Mesenchymal stem cell (in vitro differentiated cells and primary cell): ENCODE results near the gene LIN9.
"Not testable (repeated sequence)": the region's sequence is repeated elsewhere in the genome, so short reads cannot be mapped to it uniquely, and the experiment has no call there.

ENCODE experiments used
- DNase-seq: peaks from one replicate; pipeline ENCODE4 v3.0.0-alpha.2; 2013
- H2AFZ ChIP-seq: one replicate; pipeline ENCODE4 v1.6.1; 2013; ENCODE audit warnings: low read depth, mild to moderate bottlenecking, control low read depth, inconsistent platforms, low read length, moderate library complexity
- H2AK5ac ChIP-seq: 2 replicates; pipeline ENCODE4 v1.6.1; 2013; ENCODE audit warnings: low read length, moderate library complexity, mild to moderate bottlenecking, inconsistent platforms; ENCODE audit not compliant: severe bottlenecking
- H2BK120ac ChIP-seq: one replicate; pipeline ENCODE4 v1.6.1; 2013; ENCODE audit warnings: low read depth, mild to moderate bottlenecking, inconsistent platforms, low read length, moderate library complexity
- H2BK12ac ChIP-seq, 2 experiments: one replicate each; pipeline ENCODE4 v1.6.1; 2013; ENCODE audit warnings: inconsistent platforms in 2 of 2, low read length in 2 of 2, mild to moderate bottlenecking in 2 of 2, moderate library complexity in 2 of 2, control low read depth in 1 of 2
- H2BK15ac ChIP-seq: one replicate; pipeline ENCODE4 v1.6.1; 2013; ENCODE audit warnings: mild to moderate bottlenecking, low read depth, inconsistent platforms; ENCODE audit not compliant: poor library complexity, severe bottlenecking
- H2BK5ac ChIP-seq: 2 replicates; pipeline ENCODE4 v1.6.1; 2013; ENCODE audit warnings: low read depth, mild to moderate bottlenecking, low read length, control low read depth, inconsistent platforms; ENCODE audit not compliant: poor library complexity, severe bottlenecking
- H3K14ac ChIP-seq, 2 experiments: one replicate each; pipeline ENCODE4 v1.6.1; 2013; ENCODE audit warnings: inconsistent platforms in 2 of 2, low read length in 2 of 2, control low read depth in 1 of 2, mild to moderate bottlenecking in 1 of 2, moderate library complexity in 1 of 2
- H3K18ac ChIP-seq, 2 experiments: one replicate each; pipeline ENCODE4 v1.6.1; 2013; ENCODE audit warnings: inconsistent platforms in 2 of 2, low read length in 2 of 2, control low read depth in 1 of 2, low read depth in 1 of 2, mild to moderate bottlenecking in 1 of 2
- H3K23ac ChIP-seq, 2 experiments: one replicate each; pipeline ENCODE4 v1.6.1; 2013; ENCODE audit warnings: inconsistent platforms in 2 of 2, low read length in 2 of 2, mild to moderate bottlenecking in 2 of 2, moderate library complexity in 2 of 2, control low read depth in 1 of 2
- H3K27ac ChIP-seq: 2 replicates; pipeline ENCODE4 v1.5.1; 2013; ENCODE audit warnings: mild to moderate bottlenecking, moderate library complexity, low read length, control low read depth, inconsistent platforms; ENCODE audit not compliant: poor library complexity, severe bottlenecking
- H3K27me3 ChIP-seq, 2 experiments: 2 replicates each; pipeline versions ENCODE4 v1.6.1 to v1.7.0; 2013; ENCODE audit warnings: low read length in 2 of 2, mild to moderate bottlenecking in 2 of 2, moderate library complexity in 2 of 2, control low read depth in 1 of 2, inconsistent platforms in 1 of 2; ENCODE audit not compliant: control insufficient read depth in 1 of 2, insufficient read depth in 1 of 2
- H3K36me3 ChIP-seq, 2 experiments: 2 replicates each; pipeline versions ENCODE4 v1.6.1 to v1.7.0; 2013; ENCODE audit warnings: low read length in 2 of 2, control low read depth in 1 of 2, inconsistent platforms in 1 of 2, low read depth in 1 of 2, mild to moderate bottlenecking in 1 of 2; ENCODE audit not compliant: insufficient read depth in 2 of 2, control insufficient read depth in 1 of 2
- H3K4ac ChIP-seq, 2 experiments: one replicate each; pipeline ENCODE4 v1.6.1; 2013; ENCODE audit warnings: inconsistent platforms in 2 of 2, low read length in 2 of 2, mild to moderate bottlenecking in 2 of 2, moderate library complexity in 2 of 2, control low read depth in 1 of 2, low read depth in 1 of 2
- H3K4me1 ChIP-seq: 2 replicates; pipeline ENCODE4 v1.6.1; 2013; ENCODE audit warnings: low read depth, low read length, control low read depth; ENCODE audit not compliant: control insufficient read depth, insufficient read depth
- H3K4me2 ChIP-seq: 2 replicates; pipeline ENCODE4 v1.6.1; 2013; ENCODE audit warnings: low read length, mild to moderate bottlenecking, inconsistent platforms; ENCODE audit not compliant: poor library complexity, severe bottlenecking
- H3K4me3 ChIP-seq, 2 experiments: 2 replicates each; pipeline versions ENCODE4 v1.5.1 to v1.7.0; 2013; ENCODE audit warnings: low read length in 2 of 2, mild to moderate bottlenecking in 2 of 2, control low read depth in 1 of 2, low read depth in 1 of 2; ENCODE audit not compliant: insufficient read depth in 1 of 2
- H3K79me1 ChIP-seq: replicated peaks from 2 replicates; pipeline ENCODE4 v1.6.1; 2013; ENCODE audit warnings: mild to moderate bottlenecking, control low read depth, low read length, inconsistent platforms; ENCODE audit not compliant: poor library complexity, severe bottlenecking
- H3K9ac ChIP-seq: 2 replicates; pipeline ENCODE4 v1.7.0; 2013; ENCODE audit warnings: mild to moderate bottlenecking, low read length, moderate library complexity
- H3K9me3 ChIP-seq: 2 replicates; pipeline ENCODE4 v1.7.0; 2013; ENCODE audit warnings: mild to moderate bottlenecking, low read length; ENCODE audit not compliant: control insufficient read depth
- H4K8ac ChIP-seq: one replicate; pipeline ENCODE4 v1.6.1; 2013; ENCODE audit warnings: inconsistent platforms, mild to moderate bottlenecking, low read length, moderate library complexity
- H4K91ac ChIP-seq: one replicate; pipeline ENCODE4 v1.6.1; 2013; ENCODE audit warnings: mild to moderate bottlenecking, low read length, inconsistent platforms
- WGBS: methylation state at CpG from one replicate; pipeline ENCODE4 v1.1.7; 2013; ENCODE audit warnings: mixed read lengths; 5-methylcytosine and 5-hydroxymethylcytosine counted together

LIN9 gene

GRCh38 chr1:226253933-226254332 lies 55.0 kb downstream of the LIN9 start:
- Histone ChIP-seq H3K18ac (no peak overlapping the region), H3K36me3 (peaks cover 0 to 3% of the 10 kb centered on the region in 2 experiments), H4K91ac (no peak overlapping the region), H2AK5ac (no peak overlapping the region), H3K79me1 (no peaks in the 10 kb centered on the region), H3K9ac (no peak overlapping the region), H3K4me2 (no peak overlapping the region), H2BK5ac (no peak overlapping the region), H3K4me1 (no peaks in the 10 kb centered on the region), H4K8ac (no peak overlapping the region), H3K9me3 (no peaks in the 10 kb centered on the region), H2AFZ (no peak overlapping the region), H3K4me3 (no peak overlapping the region), H2BK120ac (no peak overlapping the region), H3K14ac (no peak overlapping the region), H3K4ac (no peak overlapping the region), H3K27ac (no peak overlapping the region), H3K23ac (no peak overlapping the region), H2BK15ac (no peak overlapping the region), H2BK12ac (no peak overlapping the region), H3K27me3 (no peaks in the 10 kb centered on the region)
- DNase-seq, result no peak
- WGBS, result 98% methylated on average over 3 of the region's 4 CpGs

GRCh38 chr1:226252841-226253240 lies 56.1 kb downstream of the LIN9 start:
- H2BK15ac ChIP-seq, H3K14ac ChIP-seq, H2BK5ac ChIP-seq, H3K18ac ChIP-seq, H3K27ac ChIP-seq, H3K23ac ChIP-seq, H3K4ac ChIP-seq, H3K27me3 ChIP-seq, H2AK5ac ChIP-seq, H2AFZ ChIP-seq, H3K4me1 ChIP-seq, H3K36me3 ChIP-seq, H4K91ac ChIP-seq, H3K4me2 ChIP-seq, H2BK12ac ChIP-seq, H3K9ac ChIP-seq, DNase-seq, H3K4me3 ChIP-seq, H3K79me1 ChIP-seq, H2BK120ac ChIP-seq, H3K9me3 ChIP-seq, H4K8ac ChIP-seq: not testable (repeated sequence)
- 97% methylated on average over 5 of the region's 7 CpGs for WGBS

- no peak overlapping the region for H4K8ac ChIP-seq
- no peak overlapping the region for H3K4me2 ChIP-seq
- H3K9me3 ChIP-seq, result no peaks in the 10 kb centered on the region
- H2BK15ac ChIP-seq, result no peak overlapping the region
- H2BK120ac ChIP-seq, result no peak overlapping the region
- no peak overlapping the region for H2BK5ac ChIP-seq
- no peak overlapping the region for H3K14ac ChIP-seq
- no peak overlapping the region for H4K91ac ChIP-seq
- no peak overlapping the region for H2AK5ac ChIP-seq
- H3K4me3 ChIP-seq, result no peak overlapping the region
- H3K18ac ChIP-seq, result no peak overlapping the region
- peaks cover 0 to 3% of the 10 kb centered on the region in 2 experiments for H3K36me3 ChIP-seq
- H3K4me1 ChIP-seq, result no peaks in the 10 kb centered on the region
- no peak overlapping the region for H3K9ac ChIP-seq
- H3K23ac ChIP-seq, result no peak overlapping the region
- H2BK12ac ChIP-seq, result no peak overlapping the region
- no peak overlapping the region for H3K4ac ChIP-seq
- no peaks in the 10 kb centered on the region for H3K79me1 ChIP-seq
- no peak overlapping the region for H3K27ac ChIP-seq
- no CpG with 5 or more reads among the region's 1 CpG for WGBS
- DNase-seq, result no peak
- no peaks in the 10 kb centered on the region for H3K27me3 ChIP-seq
- no peak overlapping the region for H2AFZ ChIP-seq
Measured at GRCh38 chr1:226250511-226250910, 58.5 kb downstream of the LIN9 start.

GRCh38 chr1:226248796-226249195 lies 60.2 kb downstream of the LIN9 start:
- H2AK5ac ChIP-seq, result no peak overlapping the region
- no peak overlapping the region for H2BK5ac ChIP-seq
- no peak overlapping the region for H3K9ac ChIP-seq
- H3K4me2 ChIP-seq, result no peak overlapping the region
- no peak overlapping the region for H2BK12ac ChIP-seq
- H3K4ac ChIP-seq, result no peak overlapping the region
- H3K4me1 ChIP-seq, result no peaks in the 10 kb centered on the region
- no peak overlapping the region for H2BK15ac ChIP-seq
- no peak overlapping the region for H3K14ac ChIP-seq
- H2BK120ac ChIP-seq, result no peak overlapping the region
- no peaks in the 10 kb centered on the region for H3K9me3 ChIP-seq
- DNase-seq, result no peak
- no peak overlapping the region for H3K23ac ChIP-seq
- no peak overlapping the region for H3K27ac ChIP-seq
- no peak overlapping the region for H3K18ac ChIP-seq
- H4K91ac ChIP-seq, result no peak overlapping the region
- no peaks in the 10 kb centered on the region for H3K79me1 ChIP-seq
- peaks cover 0 to 3% of the 10 kb centered on the region in 2 experiments for H3K36me3 ChIP-seq
- no peak overlapping the region for H3K4me3 ChIP-seq
- H2AFZ ChIP-seq, result no peak overlapping the region
- H3K27me3 ChIP-seq, result no peaks in the 10 kb centered on the region
- H4K8ac ChIP-seq, result no peak overlapping the region
- 96% methylated on average over 3 of the region's 3 CpGs for WGBS
